Psoas muscle (tissue), 8 donors: Measurements from ENCODE around the gene RMC1. TPM values are rescaled to one million over a fixed set of nuclear protein-coding genes. Genes with fewer than 3 reads are reported as not detected.

Experiments used
- ATAC-seq, 4 donors: fragments of 200-7000 bp; cut with Tn5 transposase; one replicate each; pipeline ENCODE4 v1.9.1; 2020; ENCODE audit warnings: moderate library complexity in 3 of 4, mild to moderate bottlenecking in 2 of 4
- DNase-seq, 2 donors: peaks; one replicate each; pipeline ENCODE4 v3.0.0-alpha.2; 2020
- H3K27ac ChIP-seq: fragments of 200-600 bp; one replicate; pipeline ENCODE4 v1.8.0; 2022
- H3K27me3 ChIP-seq, 3 donors: fragments of 200-600 bp in 1 of 3; one replicate each; pipeline versions ENCODE4 v1.6.1 to v1.8.0; 2013 to 2022; ENCODE audit warnings: low read length in 2 of 3, mild to moderate bottlenecking in 2 of 3, moderate library complexity in 1 of 3; ENCODE audit not compliant: insufficient read depth in 3 of 3
- H3K36me3 ChIP-seq, 2 donors: fragments of 200-600 bp in 1 of 2; one replicate each; pipeline versions ENCODE4 v1.6.1 to v1.8.0; 2013 to 2022; ENCODE audit warnings: low read depth in 1 of 2, mild to moderate bottlenecking in 1 of 2, moderate library complexity in 1 of 2; ENCODE audit not compliant: insufficient read depth in 1 of 2
- H3K4me1 ChIP-seq: fragments of 200-600 bp; one replicate; pipeline ENCODE4 v1.8.0; 2022
- H3K4me3 ChIP-seq: fragments of 200-600 bp; one replicate; pipeline ENCODE4 v1.8.0; 2022; ENCODE audit warnings: mild to moderate bottlenecking
- H3K9me3 ChIP-seq: fragments of 200-600 bp; one replicate; pipeline ENCODE4 v1.8.0; 2022
- WGBS, 3 donors: extraction: QIAGEN DNeasy Blood & Tissue Kit; methylation state at CpG; one replicate each; pipeline versions ENCODE4 v1.1.6 to v1.1.7; 2013; 5-methylcytosine and 5-hydroxymethylcytosine counted together
- intact Hi-C, 2 donors: fragments of 100-400 bp; cut with DNase I; formaldehyde crosslinking; loops; one replicate each; pipeline versions ENCODE4 v1.11.0 to v1.14.2; 2022
- polyA plus RNA-seq, 3 donors: library from polyadenylated mRNA; stranded (reverse); fragments of 200-250 nt; gene quantifications; one replicate each; pipeline ENCODE4 v1.2.3, GENCODE V29; 2013
- total RNA-seq, 4 donors: library from RNA; stranded (reverse); fragmentation: NEBNext Ultra II Directional in 2 of 4; extraction: Animal tissue kit (Norgen Biotek cat#: 25700) in 2 of 4; gene quantifications; one replicate each; pipeline versions ENCODE4 v1.2.1 to v1.2.4, GENCODE V29; 2021 to 2023
- TF ChIP-seq, protein P1 (sequence below): fragments of 200-600 bp; IDR thresholded peaks from one replicate; pipeline ENCODE4 v1.8.0; 2022; ENCODE audit warnings: antibody characterized with exemption
- donor health status: healthy with polysubstance abuse.
- donor health status: DM: no; HTN: no; CAD: no; lungs with moderate emphysema.
- donor health status: Bipolar disorder and iron deficiency.
- donor health status: healthy.
- donor health status: DM: yes; HTN: yes; CAD: no.
- donor health status: DM: no; HTN: no; CAD: no.
- donor health status: DM: no; HTN: no; CAD: no.
- donor health status: DM: yes; HTN: yes; CAD: no.

Gene RMC1
- total and polyA plus RNA-seq, 7 donors, result 13.8 to 33.9 (median 19.3) TPM

DNA sequence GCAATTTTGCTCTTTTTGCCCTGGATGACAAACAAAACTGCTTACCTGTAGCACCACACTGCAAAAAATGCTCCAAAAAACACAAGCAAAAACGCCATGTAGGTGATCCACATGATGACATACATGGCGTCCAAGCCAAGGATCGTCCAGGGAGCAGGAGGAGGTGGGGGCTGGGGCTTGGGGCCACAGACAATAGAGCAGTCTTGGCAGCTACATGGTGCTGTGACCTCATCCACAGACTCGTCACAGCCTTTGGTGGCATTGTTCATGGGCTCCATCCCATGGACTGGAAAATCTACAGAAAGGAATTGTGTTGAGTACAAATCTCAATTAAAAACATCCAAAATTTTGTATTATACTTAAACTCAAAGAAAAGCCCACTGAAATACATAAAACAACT, 56.9 kb downstream of the RMC1 start:
- peaks cover 13 to 98% of the 10 kb centered on the region in 2 donors for H3K36me3 ChIP-seq
- 80 to 88% (median 82%) methylated on average over 4 of the region's 4 CpGs for WGBS, 3 donors

GRCh38 chr18:23563377-23564043, 60.2 kb downstream of the RMC1 start:
- no peaks in the 10 kb centered on the region for H3K27me3 ChIP-seq
- TF ChIP-seq, protein P1, sequence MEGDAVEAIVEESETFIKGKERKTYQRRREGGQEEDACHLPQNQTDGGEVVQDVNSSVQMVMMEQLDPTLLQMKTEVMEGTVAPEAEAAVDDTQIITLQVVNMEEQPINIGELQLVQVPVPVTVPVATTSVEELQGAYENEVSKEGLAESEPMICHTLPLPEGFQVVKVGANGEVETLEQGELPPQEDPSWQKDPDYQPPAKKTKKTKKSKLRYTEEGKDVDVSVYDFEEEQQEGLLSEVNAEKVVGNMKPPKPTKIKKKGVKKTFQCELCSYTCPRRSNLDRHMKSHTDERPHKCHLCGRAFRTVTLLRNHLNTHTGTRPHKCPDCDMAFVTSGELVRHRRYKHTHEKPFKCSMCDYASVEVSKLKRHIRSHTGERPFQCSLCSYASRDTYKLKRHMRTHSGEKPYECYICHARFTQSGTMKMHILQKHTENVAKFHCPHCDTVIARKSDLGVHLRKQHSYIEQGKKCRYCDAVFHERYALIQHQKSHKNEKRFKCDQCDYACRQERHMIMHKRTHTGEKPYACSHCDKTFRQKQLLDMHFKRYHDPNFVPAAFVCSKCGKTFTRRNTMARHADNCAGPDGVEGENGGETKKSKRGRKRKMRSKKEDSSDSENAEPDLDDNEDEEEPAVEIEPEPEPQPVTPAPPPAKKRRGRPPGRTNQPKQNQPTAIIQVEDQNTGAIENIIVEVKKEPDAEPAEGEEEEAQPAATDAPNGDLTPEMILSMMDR, result no peak
- H3K4me1 ChIP-seq, result no peaks in the 10 kb centered on the region
- no peak for ATAC-seq
- peaks cover 23 to 98% of the 10 kb centered on the region in 2 donors for H3K36me3 ChIP-seq
- H3K4me3 ChIP-seq, result no peak overlapping the region
- 92 to 98% (median 95%) methylated on average over 2 of the region's 2 CpGs for WGBS, 3 donors
- H3K9me3 ChIP-seq, result no peaks in the 10 kb centered on the region
- H3K27ac ChIP-seq, result no peak overlapping the region
- no peak for DNase-seq
- intact Hi-C loops, result loop anchor here in 1 of 2 donors (10.0 kb wide), 1 partner anchor 99 kb away; no protein-coding TSS in a partner anchor

More for the DNA sequence above, 56.9 kb downstream of the RMC1 start:
- TF ChIP-seq, protein P1, result no peak
- no peak overlapping the region for H3K27ac ChIP-seq
- ATAC-seq (no peak), DNase-seq (no peak)
- H3K9me3 ChIP-seq, result no peaks in the 10 kb centered on the region
- intact Hi-C loops, result loop anchor here in 1 of 2 donors (10.0 kb wide), 1 partner anchor 95 kb away; no protein-coding TSS in a partner anchor
- H3K27me3 ChIP-seq, result no peaks in the 10 kb centered on the region
- H3K4me1 ChIP-seq, result no peaks in the 10 kb centered on the region
- no peak overlapping the region for H3K4me3 ChIP-seq

GRCh38 chr18:23565916-23566547, 62.7 kb downstream of the RMC1 start:
- no peaks in the 10 kb centered on the region for H3K4me1 ChIP-seq
- no peak overlapping the region for H3K4me3 ChIP-seq
- DNase-seq (no peak), ATAC-seq (no peak)
- no peak overlapping the region for H3K27ac ChIP-seq
- TF ChIP-seq, protein P1, result no peak
- peaks cover 27 to 98% of the 10 kb centered on the region in 2 donors for H3K36me3 ChIP-seq
- intact Hi-C loops, result loop anchor here in 1 of 2 donors (10.0 kb wide), 1 partner anchor 101 kb away; no protein-coding TSS in a partner anchor
- no peaks in the 10 kb centered on the region for H3K9me3 ChIP-seq
- 61 to 96% (median 95%) methylated on average over 3 of the region's 3 CpGs for WGBS, 3 donors
- H3K27me3 ChIP-seq, result no peaks in the 10 kb centered on the region

- Histone ChIP-seq H3K9me3 (no peaks in the 10 kb centered on the region), H3K27me3 (no peaks in the 10 kb centered on the region), H3K4me1 (peaks cover 1% of the 10 kb centered on the region), H3K36me3 (peaks cover 23 to 98% of the 10 kb centered on the region in 2 donors), H3K4me3 (no peak overlapping the region), H3K27ac (no peak overlapping the region)
- WGBS, 3 donors, result 96% methylated on average over 3 of the region's 3 CpGs
- intact Hi-C loops, result loop anchor here in 1 of 2 donors (10.0 kb wide), 1 partner anchor 103 kb away; no protein-coding TSS in a partner anchor
- TF ChIP-seq, protein P1, result no peak
- DNase-seq (no peak), ATAC-seq (no peak)
These were observed 64.4 kb downstream of the RMC1 start for GRCh38 chr18:23567671-23568070.
